ENCODE data around the gene TULP4.
A peak's percentile ranks its signal among the peaks of the same experiment; 100 is the strongest.

TULP4 gene

DNA sequence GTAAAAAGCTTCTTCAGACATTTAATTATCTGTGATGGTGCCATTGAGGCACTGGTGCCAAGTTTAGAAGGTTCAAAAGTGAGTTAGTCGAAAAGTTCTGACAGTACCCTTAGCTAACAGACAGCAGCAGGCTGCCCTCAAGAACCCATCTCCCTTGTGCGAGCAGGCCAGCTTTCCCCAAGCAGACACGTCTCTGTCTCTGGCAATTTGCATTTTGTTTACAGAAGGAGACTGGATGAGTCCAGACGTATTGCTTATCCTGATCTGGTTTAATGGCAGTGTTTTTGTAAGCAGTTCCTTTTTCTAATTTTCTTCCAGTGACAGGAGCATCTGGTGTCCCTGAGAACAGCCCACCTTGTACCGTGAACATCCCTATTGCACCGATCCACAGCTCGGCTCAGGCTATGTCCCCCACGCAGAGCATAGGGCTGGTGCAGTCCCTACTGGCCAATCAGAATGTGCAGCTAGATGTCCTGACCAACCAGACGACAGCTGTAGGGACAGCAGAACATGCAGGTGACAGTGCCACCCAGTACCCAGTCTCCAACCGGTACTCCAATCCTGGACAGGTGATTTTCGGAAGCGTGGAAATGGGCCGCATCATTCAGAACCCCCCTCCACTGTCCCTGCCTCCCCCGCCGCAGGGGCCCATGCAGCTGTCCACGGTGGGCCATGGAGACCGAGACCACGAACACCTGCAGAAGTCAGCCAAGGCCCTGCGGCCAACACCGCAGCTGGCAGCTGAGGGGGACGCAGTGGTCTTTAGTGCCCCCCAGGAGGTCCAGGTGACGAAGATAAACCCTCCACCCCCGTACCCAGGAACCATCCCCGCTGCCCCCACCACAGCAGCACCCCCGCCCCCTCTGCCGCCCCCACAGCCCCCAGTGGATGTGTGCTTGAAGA lies 189.3 kb downstream of the TULP4 start:
- DNase-seq: no peak
- Histone ChIP-seq H3K4me3 (ENCODE audit: control insufficient read depth in 1 of 7, extremely low read depth in 1 of 7, insufficient read depth in 4 of 7, low read depth in 2 of 7, low read length in 6 of 7) (no peak overlapping the region), H3K4me1 (ENCODE audit: control extremely low read depth in 1 of 4, control insufficient read depth in 4 of 4, insufficient read depth in 4 of 4, low read length in 3 of 4) (no peaks in the 10 kb centered on the region), H3K27ac (ENCODE audit: insufficient read depth in 1 of 2, low read depth in 1 of 2, low read length in 2 of 2, poor library complexity in 1 of 2, severe bottlenecking in 2 of 2) (no peak overlapping the region), H3K36me3 (ENCODE audit: control insufficient read depth in 4 of 4, insufficient read depth in 4 of 4, low read length in 3 of 4) (peaks cover 6 to 47% (median 25%) of the 10 kb centered on the region in 4 experiments), H3K27me3 (replicated peaks in 2 of 5; ENCODE audit: control insufficient read depth in 4 of 5, insufficient read depth in 5 of 5, low read length in 4 of 5) (no peaks in the 10 kb centered on the region), H3K9me3 (ENCODE audit: control extremely low read depth in 1 of 5, control insufficient read depth in 4 of 5, insufficient read depth in 2 of 5, low read depth in 1 of 5, low read length in 4 of 5) (no peaks in the 10 kb centered on the region)
- WGBS (ENCODE audit: insufficient coverage): 97% methylated on average over 14 of the region's 26 CpGs
- CTCF ChIA-PET: no interaction called here
- POLR2A ChIA-PET: no interaction called here

DNA sequence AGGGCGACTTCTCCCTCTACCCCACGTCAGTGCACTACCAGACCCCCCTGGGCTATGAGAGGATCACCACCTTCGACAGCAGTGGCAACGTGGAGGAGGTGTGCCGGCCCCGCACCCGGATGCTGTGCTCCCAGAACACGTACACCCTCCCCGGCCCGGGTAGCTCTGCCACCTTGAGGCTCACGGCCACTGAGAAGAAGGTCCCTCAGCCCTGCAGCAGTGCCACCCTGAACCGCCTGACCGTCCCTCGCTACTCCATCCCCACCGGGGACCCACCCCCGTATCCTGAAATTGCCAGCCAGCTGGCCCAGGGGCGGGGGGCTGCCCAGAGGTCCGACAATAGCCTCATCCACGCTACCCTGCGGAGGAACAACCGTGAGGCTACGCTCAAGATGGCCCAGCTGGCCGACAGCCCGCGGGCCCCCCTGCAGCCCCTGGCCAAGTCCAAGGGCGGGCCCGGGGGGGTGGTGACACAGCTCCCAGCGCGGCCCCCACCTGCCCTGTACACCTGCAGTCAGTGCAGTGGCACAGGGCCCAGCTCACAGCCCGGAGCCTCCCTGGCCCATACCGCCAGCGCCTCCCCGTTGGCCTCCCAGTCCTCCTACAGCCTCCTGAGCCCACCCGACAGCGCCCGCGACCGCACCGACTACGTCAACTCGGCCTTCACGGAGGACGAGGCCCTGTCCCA lies 190.1 kb downstream of the TULP4 start:
- no peak for DNase-seq
- WGBS (ENCODE audit: insufficient coverage): 98% methylated on average over 37 of the region's 43 CpGs
- H3K4me3 ChIP-seq (ENCODE audit: control insufficient read depth in 1 of 7, extremely low read depth in 1 of 7, insufficient read depth in 4 of 7, low read depth in 2 of 7, low read length in 6 of 7): no peak overlapping the region
- H3K4me1 ChIP-seq (ENCODE audit: control extremely low read depth in 1 of 4, control insufficient read depth in 4 of 4, insufficient read depth in 4 of 4, low read length in 3 of 4): no peaks in the 10 kb centered on the region
- H3K36me3 ChIP-seq (ENCODE audit: control insufficient read depth in 4 of 4, insufficient read depth in 4 of 4, low read length in 3 of 4): peaks cover 8 to 49% (median 27%) of the 10 kb centered on the region in 4 experiments
- no peaks in the 10 kb centered on the region for H3K27me3 ChIP-seq (replicated peaks in 2 of 5; ENCODE audit: control insufficient read depth in 4 of 5, insufficient read depth in 5 of 5, low read length in 4 of 5)
- CTCF ChIA-PET: no interaction called here
- no peaks in the 10 kb centered on the region for H3K9me3 ChIP-seq (ENCODE audit: control extremely low read depth in 1 of 5, control insufficient read depth in 4 of 5, insufficient read depth in 2 of 5, low read depth in 1 of 5, low read length in 4 of 5)
- H3K27ac ChIP-seq (ENCODE audit: insufficient read depth in 1 of 2, low read depth in 1 of 2, low read length in 2 of 2, poor library complexity in 1 of 2, severe bottlenecking in 2 of 2): no peak overlapping the region
- POLR2A ChIA-PET: no interaction called here

DNA sequence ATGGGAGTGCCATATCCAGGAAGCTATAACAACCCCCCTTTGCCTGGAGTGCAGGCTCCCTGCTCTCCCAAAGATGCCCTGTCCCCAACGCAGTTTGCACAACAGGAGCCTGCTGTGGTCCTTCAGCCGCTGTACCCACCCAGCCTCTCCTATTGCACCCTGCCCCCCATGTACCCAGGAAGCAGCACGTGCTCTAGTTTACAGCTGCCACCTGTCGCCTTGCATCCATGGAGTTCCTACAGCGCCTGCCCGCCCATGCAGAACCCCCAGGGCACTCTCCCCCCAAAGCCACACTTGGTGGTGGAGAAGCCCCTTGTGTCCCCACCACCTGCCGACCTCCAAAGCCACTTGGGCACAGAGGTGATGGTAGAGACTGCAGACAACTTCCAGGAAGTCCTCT lies 191.0 kb downstream of the TULP4 start:
- 100% methylated on average over 6 of the region's 7 CpGs for WGBS (ENCODE audit: insufficient coverage)
- Histone ChIP-seq H3K4me3 (ENCODE audit: control insufficient read depth in 1 of 7, extremely low read depth in 1 of 7, insufficient read depth in 4 of 7, low read depth in 2 of 7, low read length in 6 of 7) (no peak overlapping the region), H3K27ac (ENCODE audit: insufficient read depth in 1 of 2, low read depth in 1 of 2, low read length in 2 of 2, poor library complexity in 1 of 2, severe bottlenecking in 2 of 2) (no peak overlapping the region), H3K27me3 (replicated peaks in 2 of 5; ENCODE audit: control insufficient read depth in 4 of 5, insufficient read depth in 5 of 5, low read length in 4 of 5) (no peaks in the 10 kb centered on the region), H3K36me3 (ENCODE audit: control insufficient read depth in 4 of 4, insufficient read depth in 4 of 4, low read length in 3 of 4) (peaks cover 7 to 45% (median 28%) of the 10 kb centered on the region in 4 experiments), H3K9me3 (ENCODE audit: control extremely low read depth in 1 of 5, control insufficient read depth in 4 of 5, insufficient read depth in 2 of 5, low read depth in 1 of 5, low read length in 4 of 5) (no peaks in the 10 kb centered on the region), H3K4me1 (ENCODE audit: control extremely low read depth in 1 of 4, control insufficient read depth in 4 of 4, insufficient read depth in 4 of 4, low read length in 3 of 4) (no peaks in the 10 kb centered on the region)
- CTCF ChIA-PET: no interaction called here
- POLR2A ChIA-PET: no interaction called here
- no peak for DNase-seq

DNA sequence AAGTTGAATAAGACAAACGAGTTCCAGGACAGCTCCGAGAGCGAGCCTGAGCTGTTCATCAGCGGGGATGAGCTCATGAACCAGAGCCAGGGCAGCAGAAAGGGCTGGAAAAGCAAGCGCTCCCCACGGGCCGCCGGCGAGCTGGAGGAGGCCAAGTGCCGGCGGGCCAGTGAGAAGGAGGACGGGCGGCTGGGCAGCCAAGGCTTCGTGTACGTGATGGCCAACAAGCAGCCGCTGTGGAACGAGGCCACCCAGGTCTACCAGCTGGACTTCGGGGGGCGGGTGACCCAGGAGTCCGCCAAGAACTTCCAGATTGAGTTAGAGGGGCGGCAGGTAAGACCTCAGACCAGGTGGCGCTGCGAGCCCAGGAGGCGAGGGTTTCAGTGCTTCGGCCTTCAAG lies 191.6 kb downstream of the TULP4 start:
- peaks cover 5 to 40% (median 23%) of the 10 kb centered on the region in 4 experiments for H3K36me3 ChIP-seq (ENCODE audit: control insufficient read depth in 4 of 4, insufficient read depth in 4 of 4, low read length in 3 of 4)
- ChIA-PET CTCF (no interaction called here), POLR2A (no interaction called here)
- no peak overlapping the region for H3K27ac ChIP-seq (ENCODE audit: insufficient read depth in 1 of 2, low read depth in 1 of 2, low read length in 2 of 2, poor library complexity in 1 of 2, severe bottlenecking in 2 of 2)
- no peaks in the 10 kb centered on the region for H3K27me3 ChIP-seq (replicated peaks in 2 of 5; ENCODE audit: control insufficient read depth in 4 of 5, insufficient read depth in 5 of 5, low read length in 4 of 5)
- H3K4me3 ChIP-seq (ENCODE audit: control insufficient read depth in 1 of 7, extremely low read depth in 1 of 7, insufficient read depth in 4 of 7, low read depth in 2 of 7, low read length in 6 of 7): no peak overlapping the region
- no peaks in the 10 kb centered on the region for H3K9me3 ChIP-seq (ENCODE audit: control extremely low read depth in 1 of 5, control insufficient read depth in 4 of 5, insufficient read depth in 2 of 5, low read depth in 1 of 5, low read length in 4 of 5)
- H3K4me1 ChIP-seq (ENCODE audit: control extremely low read depth in 1 of 4, control insufficient read depth in 4 of 4, insufficient read depth in 4 of 4, low read length in 3 of 4): no peaks in the 10 kb centered on the region
- no peak for DNase-seq
- WGBS (ENCODE audit: insufficient coverage): 97% methylated on average over 24 of the region's 25 CpGs

DNA sequence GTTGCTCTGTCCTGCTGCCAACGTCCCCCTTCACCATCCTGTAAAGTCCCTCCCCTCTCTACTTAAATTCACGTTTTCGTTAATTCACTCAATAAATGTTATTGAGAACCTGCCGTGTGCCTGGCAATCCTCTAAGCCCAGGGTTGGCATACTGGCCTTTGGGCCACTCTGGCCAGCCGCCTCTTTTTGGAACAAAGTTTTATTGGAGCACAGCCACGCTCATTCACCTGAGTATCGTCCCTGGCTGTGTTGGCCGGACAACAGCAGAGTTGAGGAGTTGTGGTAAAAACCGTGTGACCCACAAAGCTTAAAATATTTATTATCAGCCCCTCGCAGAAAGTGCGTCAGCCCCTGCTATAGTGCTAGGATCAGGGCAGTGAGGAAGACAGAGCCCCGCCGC lies 192.9 kb downstream of the TULP4 start:
- 100% methylated on average over 6 of the region's 13 CpGs for WGBS (ENCODE audit: insufficient coverage)
- Histone ChIP-seq H3K27me3 (replicated peaks in 2 of 5; ENCODE audit: control insufficient read depth in 4 of 5, insufficient read depth in 5 of 5, low read length in 4 of 5) (no peaks in the 10 kb centered on the region), H3K4me1 (ENCODE audit: control extremely low read depth in 1 of 4, control insufficient read depth in 4 of 4, insufficient read depth in 4 of 4, low read length in 3 of 4) (no peaks in the 10 kb centered on the region), H3K36me3 (ENCODE audit: control insufficient read depth in 4 of 4, insufficient read depth in 4 of 4, low read length in 3 of 4) (peaks cover 5 to 33% (median 16%) of the 10 kb centered on the region in 4 experiments), H3K4me3 (ENCODE audit: control insufficient read depth in 1 of 7, extremely low read depth in 1 of 7, insufficient read depth in 4 of 7, low read depth in 2 of 7, low read length in 6 of 7) (no peak overlapping the region), H3K27ac (ENCODE audit: insufficient read depth in 1 of 2, low read depth in 1 of 2, low read length in 2 of 2, poor library complexity in 1 of 2, severe bottlenecking in 2 of 2) (no peak overlapping the region), H3K9me3 (ENCODE audit: control extremely low read depth in 1 of 5, control insufficient read depth in 4 of 5, insufficient read depth in 2 of 5, low read depth in 1 of 5, low read length in 4 of 5) (no peaks in the 10 kb centered on the region)
- ChIA-PET POLR2A (no interaction called here), CTCF (no interaction called here)
- DNase-seq: peak in 1 of 3 donors; percentile 23

DNA sequence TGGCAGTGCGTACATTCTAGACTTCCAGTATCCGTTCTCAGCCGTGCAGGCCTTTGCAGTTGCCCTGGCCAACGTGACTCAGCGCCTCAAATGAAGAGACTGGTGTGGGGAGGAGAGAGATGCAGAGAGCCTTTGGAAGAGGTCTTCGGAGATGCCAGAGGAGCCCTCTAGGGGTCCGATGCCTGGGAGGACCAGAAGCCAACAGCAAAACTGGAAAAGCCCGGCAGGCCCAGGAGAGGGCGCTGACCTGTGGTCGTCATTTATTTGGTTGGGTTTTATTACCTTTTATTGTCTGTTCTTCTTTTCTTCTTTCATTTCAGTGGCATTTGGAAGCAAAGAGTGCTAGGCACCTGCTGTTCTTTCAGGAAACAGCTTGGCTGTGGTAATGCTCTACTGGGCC lies 194.3 kb downstream of the TULP4 start:
- POLR2A ChIA-PET: no interaction called here
- H3K36me3 ChIP-seq (ENCODE audit: control insufficient read depth in 4 of 4, insufficient read depth in 4 of 4, low read length in 3 of 4): peaks cover 5 to 28% (median 15%) of the 10 kb centered on the region in 4 experiments
- no peak overlapping the region for H3K27ac ChIP-seq (ENCODE audit: insufficient read depth in 1 of 2, low read depth in 1 of 2, low read length in 2 of 2, poor library complexity in 1 of 2, severe bottlenecking in 2 of 2)
- no peaks in the 10 kb centered on the region for H3K27me3 ChIP-seq (replicated peaks in 2 of 5; ENCODE audit: control insufficient read depth in 4 of 5, insufficient read depth in 5 of 5, low read length in 4 of 5)
- WGBS (ENCODE audit: insufficient coverage): 98% methylated on average over 6 of the region's 10 CpGs
- no peaks in the 10 kb centered on the region for H3K4me1 ChIP-seq (ENCODE audit: control extremely low read depth in 1 of 4, control insufficient read depth in 4 of 4, insufficient read depth in 4 of 4, low read length in 3 of 4)
- no peak overlapping the region for H3K4me3 ChIP-seq (ENCODE audit: control insufficient read depth in 1 of 7, extremely low read depth in 1 of 7, insufficient read depth in 4 of 7, low read depth in 2 of 7, low read length in 6 of 7)
- CTCF ChIA-PET: no interaction called here
- no peaks in the 10 kb centered on the region for H3K9me3 ChIP-seq (ENCODE audit: control extremely low read depth in 1 of 5, control insufficient read depth in 4 of 5, insufficient read depth in 2 of 5, low read depth in 1 of 5, low read length in 4 of 5)
- peak in 2 of 3 donors; percentile 15 to 20 for DNase-seq

DNA sequence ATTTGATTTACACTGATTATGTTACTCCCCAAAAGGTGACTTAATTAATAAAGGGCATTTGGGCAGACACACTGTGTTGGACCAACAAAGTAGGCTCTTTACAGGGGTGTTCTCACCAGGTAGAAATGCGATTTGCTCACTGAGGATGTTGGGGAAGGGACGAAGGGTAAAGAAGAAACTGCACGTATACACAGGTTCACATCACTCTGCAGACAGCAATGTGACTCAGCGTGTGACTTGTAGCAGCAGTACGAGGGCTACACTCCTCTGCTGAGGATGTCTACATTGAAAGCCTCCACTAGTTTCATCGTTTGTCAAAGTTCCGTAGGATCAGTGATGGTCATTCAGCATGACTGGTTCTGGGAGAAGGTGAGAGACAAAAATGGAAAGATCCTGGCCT lies 194.9 kb downstream of the TULP4 start:
- no peaks in the 10 kb centered on the region for H3K27me3 ChIP-seq (replicated peaks in 2 of 5; ENCODE audit: control insufficient read depth in 4 of 5, insufficient read depth in 5 of 5, low read length in 4 of 5)
- CTCF ChIA-PET: no interaction called here
- H3K36me3 ChIP-seq (ENCODE audit: control insufficient read depth in 4 of 4, insufficient read depth in 4 of 4, low read length in 3 of 4): peaks cover 5 to 23% (median 12%) of the 10 kb centered on the region in 4 experiments
- no peak overlapping the region for H3K27ac ChIP-seq (ENCODE audit: insufficient read depth in 1 of 2, low read depth in 1 of 2, low read length in 2 of 2, poor library complexity in 1 of 2, severe bottlenecking in 2 of 2)
- H3K4me3 ChIP-seq (ENCODE audit: control insufficient read depth in 1 of 7, extremely low read depth in 1 of 7, insufficient read depth in 4 of 7, low read depth in 2 of 7, low read length in 6 of 7): no peak overlapping the region
- H3K4me1 ChIP-seq (ENCODE audit: control extremely low read depth in 1 of 4, control insufficient read depth in 4 of 4, insufficient read depth in 4 of 4, low read length in 3 of 4): no peaks in the 10 kb centered on the region
- POLR2A ChIA-PET: no interaction called here
- no peaks in the 10 kb centered on the region for H3K9me3 ChIP-seq (ENCODE audit: control extremely low read depth in 1 of 5, control insufficient read depth in 4 of 5, insufficient read depth in 2 of 5, low read depth in 1 of 5, low read length in 4 of 5)
- DNase-seq: no peak
- 97% methylated on average over 7 of the region's 7 CpGs for WGBS (ENCODE audit: insufficient coverage)
